Hepatocyte (in vitro differentiated cells): ENCODE data around the gene ZNF75A. TPM values are rescaled to one million over a fixed set of nuclear protein-coding genes. Genes with fewer than 3 reads are reported as not detected.
A peak's percentile ranks its signal among the peaks of the same experiment; 100 is the strongest.

ENCODE experiments used
- DNase-seq: peaks from one replicate; pipeline ENCODE4 v3.0.0-alpha.2; 2016; ENCODE audit warnings: low spot score
- H2AFZ ChIP-seq: fragments of 200-600 bp; sonication (generic); 2 replicates; pipeline ENCODE4 v1.6.0; 2016; ENCODE audit warnings: antibody characterized with exemption, mild to moderate bottlenecking
- H3K27ac ChIP-seq: fragments of 200-600 bp; sonication (generic); 2 replicates; pipeline ENCODE4 v1.5.1; 2016; ENCODE audit warnings: mild to moderate bottlenecking
- H3K27me3 ChIP-seq: fragments of 200-600 bp; sonication (generic); 2 replicates; pipeline ENCODE4 v1.6.1; 2016
- H3K36me3 ChIP-seq: fragments of 200-600 bp; sonication (generic); replicated peaks from 2 replicates; pipeline ENCODE4 v1.5.1; 2016; ENCODE audit warnings: low read depth; ENCODE audit not compliant: insufficient read depth
- H3K4me1 ChIP-seq: fragments of 200-600 bp; sonication (generic); 2 replicates; pipeline ENCODE4 v1.5.1; 2016; ENCODE audit warnings: mild to moderate bottlenecking, moderate library complexity; ENCODE audit not compliant: insufficient read depth
- H3K4me2 ChIP-seq: fragments of 200-600 bp; sonication (generic); 2 replicates; pipeline ENCODE4 v1.6.0; 2016
- H3K4me3 ChIP-seq: fragments of 200-600 bp; sonication (generic); 2 replicates; pipeline ENCODE4 v1.5.1; 2016; ENCODE audit warnings: mild to moderate bottlenecking
- H3K79me2 ChIP-seq: fragments of 200-600 bp; sonication (generic); 2 replicates; pipeline ENCODE4 v1.6.0; 2017; ENCODE audit warnings: mild to moderate bottlenecking
- H3K9me2 ChIP-seq: fragments of 200-600 bp; sonication (generic); replicated peaks from 2 replicates; pipeline ENCODE4 v1.6.0; 2017; ENCODE audit warnings: mild to moderate bottlenecking; ENCODE audit not compliant: insufficient read depth
- H3K9me3 ChIP-seq: fragments of 200-600 bp; sonication (generic); 2 replicates; pipeline ENCODE4 v1.5.1; 2016; ENCODE audit warnings: low read depth, mild to moderate bottlenecking
- H4K20me1 ChIP-seq: fragments of 200-600 bp; sonication (generic); 2 replicates; pipeline ENCODE4 v1.6.0; 2016; ENCODE audit warnings: mild to moderate bottlenecking; ENCODE audit not compliant: insufficient read depth, poor library complexity, severe bottlenecking
- CTCF ChIP-seq: fragments of 200-600 bp; sonication (generic); IDR thresholded peaks from 2 replicates; pipeline ENCODE4 v1.5.1; 2016; ENCODE audit warnings: antibody characterized with exemption, mild to moderate bottlenecking; ENCODE audit not compliant: poor library complexity
- EZH2 ChIP-seq: fragments of 200-600 bp; sonication (generic); IDR thresholded peaks from 2 replicates; pipeline ENCODE4 v1.6.1; 2016; ENCODE audit warnings: antibody characterized with exemption, mild to moderate bottlenecking, borderline replicate concordance
- EZH2phosphoT487 ChIP-seq: fragments of 200-600 bp; sonication (generic); IDR thresholded peaks from one replicate; pipeline ENCODE4 v1.6.1; 2018; ENCODE audit warnings: antibody characterized with exemption, mild to moderate bottlenecking, low read depth, moderate library complexity; ENCODE audit not compliant: unreplicated experiment, severe bottlenecking
- WGBS: methylation state at CpG from one replicate; pipeline ENCODE4 v1.1.6; 2016; ENCODE audit warnings: low lambda C conversion rate; ENCODE audit errors: missing lambda C conversion rate; 5-methylcytosine and 5-hydroxymethylcytosine counted together
- polyA plus RNA-seq: library from polyadenylated mRNA; unstranded; fragments of >200 nt; fragmentation: Nextera tagmentation; extraction: Ambion mirVana; gene quantifications from 2 replicates; pipeline ENCODE4 v1.2.1, GENCODE V29; 2016
- total RNA-seq: library from RNA; depleted of rRNA; stranded (reverse); fragments of >200 nt; gene quantifications from 2 replicates; pipeline ENCODE4 v1.2.3, GENCODE V29; 2014

The ZNF75A gene
- 21.9 and 25.9 TPM in 2 replicates for total RNA-seq
- 24.9 and 33.0 TPM in 2 replicates for polyA plus RNA-seq

- no peaks in the 10 kb centered on the region for H3K27me3 ChIP-seq
- H3K36me3 ChIP-seq: peaks cover 29% of the 10 kb centered on the region
- peak within 1 kb of the TSS; percentile 60 for H3K4me3 ChIP-seq
- peak within 1 kb of the TSS; percentile 99 for H3K27ac ChIP-seq
- peak; percentile 93 for DNase-seq
- peak within 1 kb of the TSS; percentile 87 for H2AFZ ChIP-seq
- H3K9me2 ChIP-seq: no peaks in the 10 kb centered on the region
- H3K4me1 ChIP-seq: peaks cover 6% of the 10 kb centered on the region
- no peaks in the 10 kb centered on the region for H4K20me1 ChIP-seq
- H3K79me2 ChIP-seq: peaks cover 24% of the 10 kb centered on the region
- TF ChIP-seq EZH2phosphoT487 (no peak), CTCF (no peak), EZH2 (no peak)
- 4% methylated on average over 98 of the region's 103 CpGs for WGBS
- H3K4me2 ChIP-seq: peak within 1 kb of the TSS; percentile 99
- peaks cover 61% of the 10 kb centered on the region for H3K9me3 ChIP-seq
These were observed at the start of gene ZNF75A, which contains the start of gene TIGD7 for GRCh38 chr16:3305109-3306068. Gene ZNF75A (plus strand): TSS chr16:3305497. CDS start chr16:3308429, 2,932 bp downstream. Gene TIGD7 (minus strand): TSS chr16:3305430. CDS start chr16:3300614, 4,816 bp downstream.

- no peak within 1 kb of the TSS for H2AFZ ChIP-seq
- H3K4me1 ChIP-seq: no peaks in the 10 kb centered on the region
- H3K27me3 ChIP-seq: no peaks in the 10 kb centered on the region
- H3K9me3 ChIP-seq: no peaks in the 10 kb centered on the region
- no peaks in the 10 kb centered on the region for H3K9me2 ChIP-seq
- no peaks in the 10 kb centered on the region for H3K36me3 ChIP-seq
- no peak within 1 kb of the TSS for H3K4me3 ChIP-seq
- DNase-seq: no peak
- no peaks in the 10 kb centered on the region for H4K20me1 ChIP-seq
- 86% methylated on average over 14 of the region's 14 CpGs for WGBS
- H3K4me2 ChIP-seq: no peak within 1 kb of the TSS
- TF ChIP-seq CTCF (no peak), EZH2phosphoT487 (no peak), EZH2 (no peak)
- H3K79me2 ChIP-seq: no peaks in the 10 kb centered on the region
- H3K27ac ChIP-seq: no peak within 1 kb of the TSS
These were observed 49.0 kb upstream of the ZNF75A start, which contains the start of gene MEFV for GRCh38 chr16:3256146-3256865. Gene MEFV (minus strand): TSS chr16:3256633. CDS start chr16:3256587, 46 bp downstream.

GRCh38 chr16:3256866-3257465 lies 48.3 kb upstream of the ZNF75A start:
- no peaks in the 10 kb centered on the region for H3K9me2 ChIP-seq
- WGBS: 78% methylated on average over 9 of the region's 9 CpGs
- TF ChIP-seq EZH2phosphoT487 (no peak), EZH2 (no peak), CTCF (no peak)
- H3K4me2 ChIP-seq: no peak overlapping the region
- no peaks in the 10 kb centered on the region for H4K20me1 ChIP-seq
- no peak overlapping the region for H2AFZ ChIP-seq
- no peaks in the 10 kb centered on the region for H3K27me3 ChIP-seq
- H3K27ac ChIP-seq: no peak overlapping the region
- no peaks in the 10 kb centered on the region for H3K79me2 ChIP-seq
- H3K4me1 ChIP-seq: no peaks in the 10 kb centered on the region
- H3K4me3 ChIP-seq: no peak overlapping the region
- no peak for DNase-seq
- no peaks in the 10 kb centered on the region for H3K36me3 ChIP-seq
- no peaks in the 10 kb centered on the region for H3K9me3 ChIP-seq
